Stimulated activated CD4-positive, alpha-beta T cell treated with anti-CD3 and anti-CD28 coated beads, Interleukin-2, amount 100 ng/mL, for 24 hours (primary cell): ENCODE results near the gene KIF1C.

Source experiments
- DNase-seq, 2 donors: peaks; one replicate each; pipeline ENCODE4 v3.0.0-alpha.2; 2020

KIF1C gene

DNA sequence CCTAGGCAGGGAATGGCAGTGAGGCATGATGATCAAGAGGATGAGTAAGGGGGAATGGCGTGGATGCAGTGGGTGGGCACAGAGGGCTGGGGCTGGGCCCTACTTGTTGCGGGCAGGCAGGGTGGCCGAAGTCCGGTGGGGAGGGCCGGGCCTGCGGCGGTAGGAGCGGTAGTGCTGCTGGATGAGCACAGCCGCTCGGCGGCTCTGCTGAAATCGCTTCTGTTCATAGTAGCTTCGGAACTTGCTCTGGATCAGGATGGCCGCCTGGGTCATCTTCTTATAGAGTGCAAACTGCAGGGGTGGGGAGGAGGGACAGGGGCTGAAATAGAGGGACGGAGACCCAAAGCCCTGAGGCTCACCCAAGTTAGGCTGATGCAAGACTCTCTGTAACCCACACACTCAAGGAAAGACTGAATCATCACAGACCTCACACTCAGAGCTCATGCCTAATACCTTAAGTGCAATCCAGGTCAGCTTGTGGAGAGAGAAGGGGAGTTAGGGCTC is 28.7 kb upstream of the KIF1C start:
- DNase-seq, result peak; percentile 53 to 64

DNA sequence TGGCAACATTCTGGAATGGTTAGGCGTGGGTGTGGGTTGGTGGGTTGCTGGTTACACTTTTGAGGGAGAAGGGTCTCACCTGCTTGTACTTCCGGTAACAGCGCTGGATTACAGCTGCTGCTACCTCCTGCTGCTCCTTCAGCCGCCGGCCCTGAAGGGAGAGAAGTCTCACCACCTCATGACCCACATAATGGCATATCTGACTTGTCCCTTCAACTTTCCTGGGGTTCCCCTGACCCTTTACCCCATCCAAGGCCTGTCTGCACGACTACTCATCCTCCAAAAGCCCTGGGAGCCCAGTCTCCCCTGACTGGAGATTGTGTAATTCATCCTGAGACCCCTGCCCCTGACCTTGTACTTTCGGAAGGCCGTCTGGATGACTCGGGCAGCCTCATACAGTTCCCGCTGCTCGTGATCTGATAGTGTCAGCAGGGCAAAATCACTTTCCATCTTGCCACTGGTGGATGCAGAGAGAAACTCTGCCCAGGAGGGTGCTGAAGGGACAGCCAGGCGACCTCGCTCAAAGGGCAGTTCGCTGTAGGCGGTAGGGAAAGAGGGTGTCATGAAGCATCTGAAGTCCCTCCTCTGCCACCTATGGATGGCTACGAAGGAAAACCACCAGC is 28.1 kb upstream of the KIF1C start:
- DNase-seq, result peak in 1 of 2 donors; percentile 50

DNA sequence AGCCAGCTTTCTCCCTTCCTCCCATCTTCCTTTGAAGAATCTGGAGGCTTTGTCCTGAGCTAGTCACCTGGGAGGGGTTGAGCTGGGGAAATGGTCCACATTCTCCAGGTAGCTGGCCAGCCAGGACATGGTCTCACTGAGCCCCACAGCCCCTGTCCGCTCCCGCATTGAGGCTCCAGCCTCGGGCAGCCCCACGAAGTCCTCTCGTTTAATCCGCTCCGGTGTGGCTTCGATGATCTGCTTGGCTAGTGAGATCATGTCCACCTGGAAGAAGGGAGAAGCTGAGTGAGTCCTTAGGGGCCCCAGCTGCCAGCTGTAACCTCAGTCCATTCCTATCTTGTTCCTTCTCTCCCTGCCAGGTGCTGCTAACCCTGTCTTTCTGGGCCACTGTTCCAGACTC is 27.5 kb upstream of the KIF1C start:
- no peak for DNase-seq

DNA sequence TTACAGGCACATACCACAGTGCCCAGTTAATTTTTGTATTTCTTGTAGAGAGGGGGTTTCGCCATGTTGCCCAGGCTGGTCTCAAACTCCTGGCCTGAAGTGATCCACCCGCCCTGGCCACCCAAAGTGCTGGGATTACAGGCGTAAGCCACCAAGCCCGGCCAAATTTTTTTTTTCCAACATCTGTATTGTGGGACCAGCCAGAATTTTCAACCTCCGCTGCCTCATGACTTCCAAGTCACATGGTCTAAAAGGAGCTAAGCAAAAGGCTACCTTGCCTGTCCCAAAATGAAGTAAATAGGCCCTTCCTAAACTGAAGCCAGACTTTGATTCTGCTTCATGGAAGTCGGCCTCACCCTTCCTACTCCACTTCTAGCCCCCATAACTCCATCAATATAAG is 25.9 kb upstream of the KIF1C start:
- no peak for DNase-seq

GRCh38 chr17:4972322-4972721 is 25.4 kb upstream of the KIF1C start:
- DNase-seq, result no peak

- no peak for DNase-seq
Measured at GRCh38 chr17:4972752-4973151, 25.0 kb upstream of the KIF1C start.

- no peak for DNase-seq
Measured at GRCh38 chr17:4973256-4974114, 24.3 kb upstream of the KIF1C start.

DNA sequence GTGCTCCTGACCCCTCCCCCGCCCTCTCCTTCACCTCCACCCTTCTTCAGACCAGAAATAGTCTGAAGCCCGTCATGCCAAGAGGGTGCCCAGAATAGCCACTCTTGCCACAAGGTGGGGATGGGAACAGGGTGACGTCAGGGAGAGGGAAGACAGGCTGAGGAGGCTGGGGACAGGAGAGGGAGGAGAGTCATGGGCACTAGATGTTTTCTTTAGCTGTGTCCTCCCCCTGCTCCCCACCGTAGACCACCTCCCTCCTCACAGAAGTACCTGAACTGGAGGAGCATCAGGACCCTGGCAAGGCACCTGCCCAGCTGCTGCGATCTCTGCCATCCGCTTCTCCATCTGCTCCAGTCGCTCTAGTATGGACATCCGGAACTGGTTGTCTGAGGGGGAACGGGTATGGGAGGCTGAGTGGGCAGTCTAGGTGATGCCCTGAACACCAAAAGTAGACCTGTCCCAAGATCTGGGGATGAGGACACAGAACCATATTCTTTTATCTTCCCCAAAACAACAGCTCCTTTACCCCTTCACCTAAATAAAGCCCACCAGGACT is 23.6 kb upstream of the KIF1C start:
- no peak for DNase-seq

DNA sequence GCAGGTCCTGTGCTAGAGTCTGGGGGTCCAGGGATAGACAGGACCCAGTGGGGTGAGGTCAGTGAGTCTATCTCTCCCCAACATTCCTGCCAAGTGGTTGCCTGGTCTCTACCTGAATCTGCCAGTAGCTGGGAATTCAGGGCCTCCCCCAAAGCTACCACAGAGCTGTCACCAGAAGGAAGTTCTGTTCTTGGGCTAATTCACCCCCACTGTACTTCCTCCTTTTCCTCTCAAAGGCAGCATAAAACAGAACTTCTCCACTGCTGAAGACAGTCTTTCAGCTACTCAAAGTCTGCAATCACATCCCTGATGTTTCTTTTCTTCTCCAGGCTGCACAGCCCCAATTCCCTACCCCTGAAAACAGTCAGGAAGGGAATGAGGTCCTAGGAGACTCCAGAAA is 19.0 kb upstream of the KIF1C start:
- no peak for DNase-seq

GRCh38 chr17:4980644-4981216 is 17.0 kb upstream of the KIF1C start:
- DNase-seq, result peak in 1 of 2 donors; percentile 55

DNA sequence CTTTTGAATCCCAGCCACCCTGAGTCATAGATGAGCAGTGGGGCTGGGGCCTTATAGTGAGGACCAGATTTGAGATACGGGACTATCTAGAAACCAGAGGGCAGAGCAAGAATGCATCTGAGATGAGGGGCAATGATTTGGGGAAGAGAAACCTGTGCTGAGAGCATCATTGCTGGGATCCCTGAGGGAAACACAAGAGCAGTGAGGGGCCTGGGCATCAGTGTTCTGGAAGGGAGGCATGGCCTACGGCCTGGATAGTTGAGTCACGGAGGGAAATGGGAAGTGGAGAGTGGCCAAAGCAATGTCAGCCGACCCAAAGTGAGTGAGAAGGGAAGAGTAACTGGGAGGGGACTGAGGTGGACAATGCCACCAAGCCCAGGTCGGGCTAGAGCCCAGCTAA is 15.4 kb upstream of the KIF1C start:
- no peak for DNase-seq

DNA sequence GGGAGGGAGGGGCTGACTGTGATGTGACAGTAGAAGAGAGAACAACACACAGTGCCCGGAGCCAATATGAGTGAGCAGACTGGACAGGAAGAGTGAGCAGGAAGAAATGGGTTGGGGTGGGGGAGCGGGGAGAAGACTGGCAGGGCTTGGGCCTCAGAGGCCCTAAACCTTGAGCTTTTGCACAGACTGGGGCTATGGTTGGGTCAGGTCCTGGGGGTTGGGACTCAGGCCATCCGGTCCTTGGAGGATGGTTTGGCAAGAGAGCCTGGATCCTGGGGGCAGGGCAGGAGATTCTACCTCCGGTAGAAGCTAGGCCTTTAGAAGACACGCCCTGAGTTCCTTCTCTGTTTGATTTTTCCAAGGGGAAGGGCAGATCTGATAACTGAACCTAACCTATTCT is 11.3 kb upstream of the KIF1C start:
- DNase-seq, result no peak

- DNase-seq, result peak; percentile 93 to 94
Measured at GRCh38 chr17:4986951-4987766, 10.6 kb upstream of the KIF1C start, which contains the start of gene CAMTA2. TSS of gene CAMTA2 (minus strand) at chr17:4987675. CDS start at chr17:4986222, 1,453 bp downstream.

DNA sequence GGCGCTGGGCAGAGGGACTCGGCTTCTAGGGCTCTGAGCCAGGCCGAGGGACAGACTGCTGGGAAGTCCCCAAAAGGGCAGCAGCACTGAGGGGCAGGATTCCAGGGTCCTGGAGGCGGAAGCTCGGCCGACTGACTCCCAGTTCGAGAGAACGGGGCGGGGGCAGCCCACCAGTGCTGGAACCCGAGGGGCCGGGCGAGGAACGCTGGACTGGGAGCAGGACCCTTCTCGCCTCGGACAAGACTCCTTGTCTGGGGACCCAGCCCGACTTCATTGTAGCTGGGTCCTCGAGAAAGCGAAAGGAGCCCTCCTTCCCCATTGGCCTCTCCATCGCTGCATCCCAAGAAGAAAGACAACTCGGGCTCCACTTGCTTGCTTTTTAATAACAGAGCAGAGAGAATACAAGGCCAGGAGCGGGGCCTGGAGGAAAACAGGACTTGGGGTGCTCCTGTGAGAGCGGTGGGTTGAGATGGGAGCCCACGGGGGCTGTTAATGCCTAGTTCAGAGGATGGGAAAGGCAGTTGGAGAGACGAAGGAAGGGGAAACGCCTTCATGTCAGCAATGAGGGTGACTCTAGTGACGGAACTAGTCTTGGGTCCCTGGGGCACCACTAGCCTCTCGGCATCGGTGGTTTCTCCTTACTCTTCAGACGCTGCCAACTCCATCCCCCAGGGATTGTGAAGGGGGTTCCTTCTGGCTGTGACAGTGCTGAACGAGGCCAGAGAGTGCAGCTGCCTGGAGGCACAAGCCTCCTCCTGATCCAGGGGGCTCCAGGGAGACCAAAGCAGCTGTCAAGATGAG is 9.8 kb upstream of the KIF1C start:
- no peak for DNase-seq

- DNase-seq, result no peak
Measured at GRCh38 chr17:4994081-4994595, 3.6 kb upstream of the KIF1C start.

GRCh38 chr17:4998027-4998731 is 429 bp downstream of the KIF1C start:
- DNase-seq, result no peak

DNA sequence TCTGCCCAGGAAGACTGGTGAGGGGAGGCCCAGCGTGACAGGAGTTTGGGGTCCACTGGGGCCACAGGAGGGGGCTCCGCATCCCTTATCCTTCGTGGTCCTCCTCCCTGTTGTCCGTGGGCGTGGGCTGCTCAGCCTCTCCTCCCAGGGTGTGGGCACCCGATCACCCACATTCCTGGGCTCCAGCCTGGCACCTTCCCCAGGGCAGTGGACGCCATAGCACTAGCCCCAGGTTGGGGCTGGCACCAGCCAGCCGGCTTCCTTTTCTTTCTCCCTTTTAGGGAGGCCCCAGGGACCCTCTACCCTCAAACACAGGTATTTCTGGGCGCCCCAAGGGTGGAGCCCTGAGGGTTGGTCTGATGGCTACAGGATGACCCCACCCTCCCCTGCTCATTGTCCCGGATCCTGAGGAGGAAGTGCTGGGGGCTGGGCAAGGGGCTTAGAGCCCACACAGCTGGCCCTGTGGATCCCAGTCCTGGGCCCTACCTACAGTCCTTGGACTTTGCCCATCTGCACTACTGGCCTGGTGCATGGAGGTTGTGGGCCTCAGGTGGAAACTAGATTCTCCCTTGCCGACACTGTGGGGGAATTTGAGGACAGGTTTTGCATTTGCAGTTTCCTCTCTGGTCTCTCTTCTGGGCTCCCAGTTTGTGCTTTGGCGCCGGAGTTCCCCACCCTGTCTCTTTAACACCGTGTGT is 1.1 kb downstream of the KIF1C start:
- no peak for DNase-seq

DNA sequence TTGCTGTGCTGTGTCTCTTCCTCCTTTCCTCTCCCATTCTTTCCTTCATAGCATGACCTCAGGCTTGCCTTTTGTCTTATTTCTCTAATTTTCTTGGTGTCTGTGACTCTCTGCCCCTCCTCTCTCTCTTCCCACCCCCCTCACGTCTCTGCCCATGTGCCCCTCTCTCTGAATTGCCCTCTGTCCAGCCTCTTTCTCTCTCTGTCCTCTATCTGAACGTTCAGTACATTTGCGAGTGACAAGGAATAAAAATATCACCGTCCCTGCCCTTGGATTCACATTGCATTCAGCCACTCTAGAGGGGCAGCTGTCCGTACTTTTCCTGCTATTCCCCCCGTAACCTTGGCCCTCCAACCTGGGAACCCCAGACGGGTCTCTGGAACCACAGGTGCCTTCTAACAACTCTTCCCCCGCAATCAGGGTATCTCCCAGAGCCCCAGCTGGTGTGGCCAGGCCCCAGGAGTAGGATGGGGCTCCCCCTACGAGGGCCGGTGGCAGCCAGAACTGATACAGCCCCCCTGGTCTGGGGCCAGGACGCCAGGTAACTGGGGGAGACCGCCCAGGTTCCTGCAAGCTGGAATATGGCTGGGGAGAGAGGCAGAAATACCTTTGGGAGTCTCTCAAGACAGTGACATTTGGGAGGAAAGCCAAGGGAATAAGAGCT is 1.8 kb downstream of the KIF1C start:
- DNase-seq, result no peak

DNA sequence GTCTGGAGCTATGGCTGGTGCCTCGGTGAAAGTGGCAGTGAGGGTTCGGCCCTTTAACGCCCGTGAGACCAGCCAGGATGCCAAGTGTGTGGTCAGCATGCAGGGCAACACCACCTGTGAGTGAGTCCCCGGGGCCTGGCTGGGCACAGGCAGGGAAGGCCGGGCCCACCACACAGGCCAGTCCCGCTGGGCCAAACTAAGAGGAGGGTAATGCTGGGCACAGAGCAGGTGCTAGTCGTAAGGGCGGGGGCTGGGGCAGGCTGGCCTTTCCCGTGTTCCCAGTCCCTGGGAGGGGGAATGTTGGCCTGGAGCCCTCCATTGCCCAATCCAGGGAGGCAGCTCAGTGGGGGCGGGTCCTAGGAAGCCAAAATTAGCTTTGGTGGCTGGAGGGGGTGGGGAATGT is 2.5 kb downstream of the KIF1C start:
- no peak for DNase-seq
